Thoracic aorta (tissue), 2 donors: ENCODE results near the gene TLN1. TPM values are rescaled to one million over a fixed set of nuclear protein-coding genes. Genes with fewer than 3 reads are reported as not detected.

ENCODE experiments used
- ATAC-seq: fragments of 150-250 bp; one replicate; pipeline ENCODE4 v1.8.0; 2017; ENCODE audit warnings: low read depth; ENCODE audit not compliant: insufficient number of reproducible peaks, low FRiP score
- DNase-seq: peaks from one replicate; pipeline ENCODE4 v3.0.0-alpha.2; 2020; ENCODE audit warnings: low spot score
- H3K27ac ChIP-seq, 2 donors: fragments of 200-600 bp; sonication (generic); 1 replicate in 1 of 2; 2 replicates in 1 of 2; pipeline ENCODE4 v1.5.1; 2016; ENCODE audit warnings: mild to moderate bottlenecking in 2 of 2, moderate library complexity in 2 of 2
- H3K27me3 ChIP-seq: fragments of 200-600 bp; sonication (generic); replicated peaks from 2 replicates; pipeline ENCODE4 v1.6.0; 2016; ENCODE audit warnings: mild to moderate bottlenecking; ENCODE audit not compliant: insufficient read depth
- H3K36me3 ChIP-seq: fragments of 200-600 bp; sonication (generic); one replicate; pipeline ENCODE4 v1.5.1; 2016
- H3K4me1 ChIP-seq, 2 donors: fragments of 200-600 bp; sonication (generic); 1 replicate in 1 of 2; 2 replicates in 1 of 2; pipeline versions ENCODE4 v1.5.1 to v1.6.0; 2016; ENCODE audit warnings: low read depth in 2 of 2, mild to moderate bottlenecking in 1 of 2; ENCODE audit not compliant: control insufficient read depth in 1 of 2
- H3K4me3 ChIP-seq: fragments of 200-600 bp; sonication (generic); 2 replicates; pipeline ENCODE4 v1.5.1; 2016; ENCODE audit warnings: mild to moderate bottlenecking
- H3K9me3 ChIP-seq: fragments of 200-600 bp; sonication (generic); 2 replicates; pipeline ENCODE4 v1.5.1; 2016
- total RNA-seq, 2 donors: library from RNA; depleted of rRNA; stranded (reverse); fragments of >200 nt; gene quantifications; one replicate each; pipeline versions ENCODE4 v1.1.0 to v1.2.3, GENCODE V29; 2016
- TF ChIP-seq, protein P1 (sequence below): fragments of 200-600 bp; sonication (generic); IDR thresholded peaks from one replicate; pipeline ENCODE4 v1.5.1; 2019; ENCODE audit warnings: antibody characterized with exemption

The TLN1 gene
- total RNA-seq, 2 donors from 2014 or later: 889 to 1,019 TPM

GRCh38 chr9:35774907-35775635 is 43.1 kb upstream of the TLN1 start:
- TF ChIP-seq, protein P1, sequence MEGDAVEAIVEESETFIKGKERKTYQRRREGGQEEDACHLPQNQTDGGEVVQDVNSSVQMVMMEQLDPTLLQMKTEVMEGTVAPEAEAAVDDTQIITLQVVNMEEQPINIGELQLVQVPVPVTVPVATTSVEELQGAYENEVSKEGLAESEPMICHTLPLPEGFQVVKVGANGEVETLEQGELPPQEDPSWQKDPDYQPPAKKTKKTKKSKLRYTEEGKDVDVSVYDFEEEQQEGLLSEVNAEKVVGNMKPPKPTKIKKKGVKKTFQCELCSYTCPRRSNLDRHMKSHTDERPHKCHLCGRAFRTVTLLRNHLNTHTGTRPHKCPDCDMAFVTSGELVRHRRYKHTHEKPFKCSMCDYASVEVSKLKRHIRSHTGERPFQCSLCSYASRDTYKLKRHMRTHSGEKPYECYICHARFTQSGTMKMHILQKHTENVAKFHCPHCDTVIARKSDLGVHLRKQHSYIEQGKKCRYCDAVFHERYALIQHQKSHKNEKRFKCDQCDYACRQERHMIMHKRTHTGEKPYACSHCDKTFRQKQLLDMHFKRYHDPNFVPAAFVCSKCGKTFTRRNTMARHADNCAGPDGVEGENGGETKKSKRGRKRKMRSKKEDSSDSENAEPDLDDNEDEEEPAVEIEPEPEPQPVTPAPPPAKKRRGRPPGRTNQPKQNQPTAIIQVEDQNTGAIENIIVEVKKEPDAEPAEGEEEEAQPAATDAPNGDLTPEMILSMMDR: no peak
- no peak overlapping the region for H3K4me3 ChIP-seq
- DNase-seq (no peak), ATAC-seq (no peak)
- peaks cover 11 to 22% of the 10 kb centered on the region in 2 donors for H3K4me1 ChIP-seq
- no peak overlapping the region for H3K27ac ChIP-seq
- H3K27me3 ChIP-seq: no peaks in the 10 kb centered on the region
- H3K36me3 ChIP-seq: no peaks in the 10 kb centered on the region
- H3K9me3 ChIP-seq: no peaks in the 10 kb centered on the region

DNA sequence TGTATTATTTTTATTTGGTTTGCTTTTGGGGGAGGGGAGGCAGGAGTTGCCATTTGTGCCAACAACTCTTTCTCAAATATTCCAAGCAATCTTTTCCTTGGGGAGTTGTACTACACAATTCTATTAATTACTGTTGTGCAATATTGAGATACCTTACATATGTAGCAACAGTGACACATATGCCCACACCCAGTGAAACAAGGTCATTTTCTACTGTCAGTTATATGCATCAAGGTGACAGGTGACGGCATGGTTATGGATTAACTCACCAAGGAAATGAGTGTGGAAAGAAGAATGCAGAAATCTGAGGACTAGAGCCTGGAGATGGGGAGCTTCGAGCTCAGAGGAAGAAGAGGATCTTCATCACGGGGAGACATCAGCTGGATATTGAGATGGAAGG is 39.9 kb upstream of the TLN1 start:
- ATAC-seq: no peak
- Histone ChIP-seq H3K27ac (no peak overlapping the region), H3K36me3 (no peaks in the 10 kb centered on the region), H3K9me3 (no peaks in the 10 kb centered on the region), H3K4me1 (peaks cover 11 to 25% of the 10 kb centered on the region in 2 donors), H3K27me3 (no peaks in the 10 kb centered on the region), H3K4me3 (no peak overlapping the region)
- DNase-seq: no peak
- TF ChIP-seq, protein P1: no peak

DNA sequence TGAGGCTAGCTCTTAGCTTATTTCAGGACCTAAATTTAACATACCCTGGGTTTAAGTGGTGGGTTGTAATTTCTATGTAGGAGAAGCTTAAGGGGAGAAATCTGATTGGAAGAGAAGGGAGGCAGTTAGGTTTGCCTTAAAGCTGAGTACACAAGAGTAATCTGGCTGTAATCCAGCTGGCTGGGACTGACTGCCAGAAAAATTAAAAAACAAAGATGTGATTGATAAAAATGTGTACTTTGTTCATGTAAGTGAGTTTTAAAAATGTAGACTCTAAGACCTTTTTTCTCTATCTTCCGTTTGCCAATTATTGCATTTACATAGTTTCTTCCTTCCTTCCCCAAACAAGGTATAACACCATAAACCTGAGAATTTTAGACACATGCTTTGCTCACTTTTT is 39.5 kb upstream of the TLN1 start:
- Histone ChIP-seq H3K27me3 (no peaks in the 10 kb centered on the region), H3K27ac (peak overlapping the region; percentile 16 to 52), H3K4me3 (no peak overlapping the region), H3K4me1 (peaks cover 11 to 25% of the 10 kb centered on the region in 2 donors), H3K9me3 (no peaks in the 10 kb centered on the region), H3K36me3 (no peaks in the 10 kb centered on the region)
- ATAC-seq (no peak), DNase-seq (no peak)
- TF ChIP-seq, protein P1: no peak

DNA sequence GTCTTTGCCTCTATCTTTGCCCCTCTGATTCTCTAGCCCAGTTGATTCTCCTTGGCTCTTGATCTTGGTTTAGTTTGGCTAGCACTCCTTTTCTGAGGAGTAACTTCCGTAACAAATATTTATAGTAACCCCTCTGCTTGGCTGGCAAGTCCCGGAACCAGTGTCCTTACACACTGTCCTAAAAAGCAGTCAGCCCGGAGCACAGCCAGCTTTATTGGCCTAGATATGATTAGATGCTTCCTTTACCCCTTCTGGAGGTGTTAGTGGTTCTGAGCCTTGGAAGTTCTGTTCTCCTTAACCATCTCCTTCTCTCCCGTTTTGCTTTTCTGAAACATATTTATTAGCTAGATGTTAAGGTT is 39.1 kb upstream of the TLN1 start:
- no peak overlapping the region for H3K4me3 ChIP-seq
- H3K36me3 ChIP-seq: no peaks in the 10 kb centered on the region
- H3K27ac ChIP-seq: peak overlapping the region; percentile 16 to 52
- no peaks in the 10 kb centered on the region for H3K9me3 ChIP-seq
- H3K4me1 ChIP-seq: peaks cover 11 to 25% of the 10 kb centered on the region in 2 donors
- H3K27me3 ChIP-seq: no peaks in the 10 kb centered on the region
- no peak for DNase-seq
- ATAC-seq: peak; percentile 37
- TF ChIP-seq, protein P1: no peak

DNA sequence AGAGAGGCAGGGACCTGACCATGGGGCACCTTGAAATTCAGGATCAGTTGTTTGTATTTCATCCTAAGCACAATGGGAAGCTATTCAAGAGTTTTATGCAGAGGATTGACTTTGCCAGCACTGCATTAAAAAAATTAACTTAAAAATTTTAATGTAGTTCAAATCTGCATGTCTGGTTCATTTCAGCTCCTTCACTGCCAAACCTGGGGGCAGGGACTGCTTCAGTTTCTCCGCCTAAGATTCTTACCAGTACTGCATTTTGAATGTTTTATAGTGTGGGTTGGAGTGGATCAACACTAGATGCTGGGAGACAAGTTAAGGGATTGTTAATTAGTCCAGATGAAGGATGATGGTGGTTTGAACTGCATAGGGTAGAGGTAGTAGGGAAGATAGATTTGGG is 37.8 kb upstream of the TLN1 start:
- Histone ChIP-seq H3K27me3 (no peaks in the 10 kb centered on the region), H3K9me3 (no peaks in the 10 kb centered on the region), H3K27ac (no peak overlapping the region), H3K4me1 (peaks cover 11 to 25% of the 10 kb centered on the region in 2 donors), H3K36me3 (no peaks in the 10 kb centered on the region), H3K4me3 (no peak overlapping the region)
- TF ChIP-seq, protein P1: no peak
- DNase-seq (no peak), ATAC-seq (no peak)
